SIG-M5 (cell line): ENCODE measurements around the gene HMGB2.
A peak's percentile ranks its signal among the peaks of the same experiment; 100 is the strongest.

Experiments
- DNase-seq: peaks from one replicate; lab custom pipeline; 2025; lab: John Stamatoyannopoulos, UW

Gene HMGB2

GRCh38 chr4:173288296-173288695 lies 45.9 kb downstream of the HMGB2 start:
- DNase-seq, result no peak

- DNase-seq, result no peak
These were observed 46.7 kb downstream of the HMGB2 start for GRCh38 chr4:173287486-173287885.

- DNase-seq, result no peak
These were observed 49.7 kb downstream of the HMGB2 start for GRCh38 chr4:173284463-173284862.

- DNase-seq, result no peak
These were observed 51.5 kb downstream of the HMGB2 start for GRCh38 chr4:173282626-173283025.

- DNase-seq, result no peak
These were observed 51.9 kb downstream of the HMGB2 start for GRCh38 chr4:173282256-173282562.

- DNase-seq, result peak; percentile 71
These were observed 52.5 kb downstream of the HMGB2 start for GRCh38 chr4:173281406-173282255.
